Fibroblast of skin of scalp (primary cell): Measurements from ENCODE around the gene MPRIP.

Source experiments
- DNase-seq: peaks from one replicate; pipeline ENCODE4 v3.0.0-alpha.2; 2013

Gene MPRIP

DNA sequence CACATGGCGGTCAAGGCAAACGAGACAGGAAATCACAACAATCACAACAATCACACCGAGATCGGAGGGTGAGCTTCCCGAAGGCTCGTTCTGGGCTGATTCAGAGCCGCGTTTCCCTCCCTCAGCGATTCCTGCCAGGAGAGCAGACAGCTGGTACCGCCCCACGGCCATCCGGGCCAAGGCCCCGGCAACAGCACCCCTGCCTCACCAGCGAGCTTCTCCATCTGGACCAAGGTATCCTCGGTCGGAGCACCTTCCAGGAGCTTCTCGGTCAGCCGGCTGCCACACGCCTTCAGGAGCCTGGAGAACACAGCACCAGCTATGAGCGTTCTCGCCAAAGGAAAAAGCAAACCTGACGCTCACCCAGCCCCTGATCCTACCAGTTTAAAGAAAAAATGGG, 179.1 kb downstream of the MPRIP start:
- no peak for DNase-seq

DNA sequence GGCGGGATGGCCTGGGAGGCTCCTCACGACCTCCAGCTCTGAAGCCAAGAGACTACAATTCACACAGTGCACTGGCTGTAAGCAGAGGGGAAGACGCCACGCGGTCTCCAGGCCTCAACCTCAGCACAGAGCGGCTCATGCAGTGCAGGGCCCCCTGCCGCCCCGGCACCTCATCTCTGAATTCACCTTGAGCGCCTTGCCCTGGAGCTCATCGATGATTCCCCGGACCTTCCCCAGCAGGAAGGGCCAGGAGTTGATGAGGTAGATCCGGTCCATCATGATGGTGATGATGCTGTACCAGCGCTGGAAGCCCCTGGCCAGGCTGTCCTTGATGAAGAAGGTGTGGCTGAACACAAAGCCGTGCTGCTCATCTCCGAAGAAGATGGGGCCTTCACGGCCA, 181.5 kb downstream of the MPRIP start:
- no peak for DNase-seq

DNA sequence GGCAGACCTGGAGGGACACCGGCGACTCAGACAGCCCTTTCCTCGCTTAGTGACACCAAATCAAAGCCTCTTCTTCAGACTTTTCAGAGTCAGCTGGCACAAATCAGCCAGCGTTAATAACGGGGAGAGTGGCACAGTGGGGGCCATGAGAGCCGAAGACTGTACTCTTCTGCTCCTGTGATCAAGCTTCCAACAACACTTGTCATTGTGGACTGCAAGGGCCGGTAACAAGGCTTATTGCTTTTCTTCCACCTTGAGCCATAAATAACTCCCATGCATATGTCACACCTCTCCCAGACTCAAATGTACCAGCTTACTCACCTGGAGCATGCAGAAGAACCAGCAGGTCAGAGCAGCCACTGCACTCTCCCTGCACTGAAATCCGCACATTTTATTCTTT, 181.9 kb downstream of the MPRIP start:
- DNase-seq: no peak

DNA sequence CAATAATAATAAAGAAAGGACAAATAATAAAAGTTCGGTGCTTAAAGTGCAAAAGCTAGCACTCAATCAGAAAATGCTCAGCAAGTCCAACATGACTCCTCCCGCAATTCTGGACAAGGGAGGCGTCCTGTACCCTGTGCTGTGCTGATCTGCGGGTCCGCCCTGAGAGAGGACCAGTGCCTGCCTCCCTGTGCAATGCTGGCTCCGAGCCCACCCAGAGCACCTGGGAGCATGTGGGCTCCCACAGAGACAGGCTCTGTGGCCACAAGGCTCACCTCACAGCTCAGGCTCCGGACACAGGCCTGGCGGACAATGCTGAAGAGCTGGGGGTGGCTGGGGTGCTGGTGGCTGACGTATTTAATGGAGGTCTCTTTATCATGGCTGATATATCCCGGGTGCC, 183.6 kb downstream of the MPRIP start:
- no peak for DNase-seq

DNA sequence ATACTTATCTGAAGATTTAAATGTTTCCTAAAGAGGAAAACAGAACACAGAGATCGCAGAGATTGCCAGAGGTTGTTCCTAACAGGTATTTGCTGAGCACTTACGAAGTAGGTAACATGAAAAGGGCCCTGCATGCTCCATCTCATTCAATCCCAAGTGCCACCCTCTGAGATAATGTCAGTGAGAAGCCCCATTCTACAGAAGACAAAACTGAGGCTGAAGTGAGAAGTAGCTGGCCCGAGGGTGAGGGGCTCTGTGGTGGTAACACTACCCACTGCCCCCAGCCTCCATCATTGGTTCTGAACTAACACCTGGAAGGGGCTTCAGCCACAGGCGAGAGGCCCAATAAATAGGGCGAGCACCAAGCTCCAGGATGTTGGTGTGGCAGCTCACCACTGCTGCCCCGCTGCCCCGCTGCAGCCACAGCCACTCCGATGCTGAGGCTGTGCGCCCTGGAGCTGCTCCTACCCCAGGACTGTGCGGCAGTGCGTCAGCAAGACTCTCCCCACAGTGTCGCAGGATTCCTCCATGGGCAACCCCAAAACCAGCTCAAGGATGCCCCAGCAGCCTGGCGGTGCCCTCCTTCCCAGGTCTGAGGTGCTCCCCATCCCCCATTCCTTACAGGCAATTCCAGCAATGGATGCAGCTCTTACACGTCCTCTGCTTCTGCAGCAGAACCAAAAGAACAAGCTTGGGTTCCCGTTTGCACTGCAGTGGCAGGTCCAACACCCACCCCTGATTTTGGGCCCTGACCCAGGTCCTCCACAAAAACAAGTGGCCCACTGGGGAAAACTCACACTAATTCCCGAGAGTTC, 184.4 kb downstream of the MPRIP start:
- no peak for DNase-seq

DNA sequence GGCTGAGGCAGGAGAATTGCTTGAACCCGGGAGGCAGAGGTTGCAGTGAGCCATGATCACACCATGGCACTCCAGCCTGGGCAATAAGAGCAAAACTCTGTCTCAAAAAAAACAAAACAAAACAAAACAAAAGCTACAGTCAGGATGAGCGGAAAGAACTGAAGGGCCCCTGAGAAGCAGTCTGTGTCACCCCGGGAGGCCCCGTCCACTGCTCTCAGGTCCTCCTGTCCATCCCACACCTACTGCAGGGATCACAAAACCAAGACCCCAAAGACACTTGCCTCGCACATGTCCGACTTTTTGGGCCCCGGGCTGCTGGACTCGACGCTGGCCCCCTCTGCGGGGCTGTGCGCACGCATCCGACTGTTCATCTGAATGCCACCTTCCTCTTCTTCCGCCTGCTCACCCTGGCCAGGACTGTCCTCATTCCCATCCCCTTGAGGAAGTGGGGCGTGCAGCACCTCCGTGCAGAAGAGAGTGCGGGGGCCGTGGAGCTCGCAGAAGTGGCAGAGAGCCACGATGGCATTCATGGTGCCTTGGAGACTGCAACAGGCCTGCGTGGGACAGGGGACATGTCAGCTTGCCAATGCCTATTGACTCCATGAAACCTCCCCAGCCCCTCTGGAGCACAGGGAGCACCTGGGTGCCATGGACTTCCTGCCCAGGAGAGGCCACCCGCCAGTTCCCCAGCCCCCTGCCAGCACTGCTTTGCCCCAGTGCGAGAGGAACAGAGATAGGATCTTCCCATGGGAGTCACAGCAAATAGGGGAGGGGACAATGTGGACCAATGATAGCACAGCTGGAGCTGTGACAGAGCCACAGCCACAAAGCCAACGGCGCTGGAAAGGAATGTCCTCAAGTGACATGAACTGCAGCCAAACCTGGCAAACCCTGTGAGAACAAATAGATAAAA, 185.6 kb downstream of the MPRIP start:
- DNase-seq: no peak

DNA sequence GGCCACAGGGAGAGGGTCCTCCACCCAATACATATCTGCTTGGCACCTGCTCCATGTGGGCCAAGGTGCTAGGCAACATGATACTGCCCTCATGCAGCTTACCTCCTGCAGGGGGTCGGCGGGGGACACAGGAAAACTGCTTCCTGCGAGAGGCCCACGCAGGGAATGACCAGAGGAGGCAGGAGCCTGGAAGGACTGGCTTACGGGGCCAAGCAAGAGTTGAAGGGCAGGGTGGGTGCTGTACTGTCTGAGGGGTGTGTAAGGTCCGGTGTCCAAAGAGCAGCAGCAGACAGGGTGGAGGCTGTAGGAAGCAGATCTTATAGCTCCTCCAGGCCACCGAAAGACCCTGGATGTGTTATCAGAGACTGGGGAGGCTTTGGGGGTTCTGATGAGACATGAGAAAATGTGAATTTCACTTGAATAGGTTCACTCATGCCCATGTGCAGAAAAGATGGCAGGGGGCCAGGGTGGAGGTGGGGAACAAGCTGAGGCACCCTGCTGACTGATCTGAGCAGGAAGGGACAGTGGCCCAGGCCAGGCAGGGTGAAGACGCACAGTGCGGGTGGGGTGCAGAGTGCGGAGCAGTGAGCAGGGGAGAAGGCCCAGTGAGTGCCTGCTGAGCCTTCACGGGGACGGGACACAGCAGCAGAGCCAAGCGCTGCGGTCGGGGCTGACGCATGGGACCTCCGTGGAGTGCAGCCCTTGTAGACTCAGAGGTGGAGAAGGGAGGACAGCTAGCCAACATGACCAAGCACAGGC, 186.4 kb downstream of the MPRIP start:
- DNase-seq: no peak

DNA sequence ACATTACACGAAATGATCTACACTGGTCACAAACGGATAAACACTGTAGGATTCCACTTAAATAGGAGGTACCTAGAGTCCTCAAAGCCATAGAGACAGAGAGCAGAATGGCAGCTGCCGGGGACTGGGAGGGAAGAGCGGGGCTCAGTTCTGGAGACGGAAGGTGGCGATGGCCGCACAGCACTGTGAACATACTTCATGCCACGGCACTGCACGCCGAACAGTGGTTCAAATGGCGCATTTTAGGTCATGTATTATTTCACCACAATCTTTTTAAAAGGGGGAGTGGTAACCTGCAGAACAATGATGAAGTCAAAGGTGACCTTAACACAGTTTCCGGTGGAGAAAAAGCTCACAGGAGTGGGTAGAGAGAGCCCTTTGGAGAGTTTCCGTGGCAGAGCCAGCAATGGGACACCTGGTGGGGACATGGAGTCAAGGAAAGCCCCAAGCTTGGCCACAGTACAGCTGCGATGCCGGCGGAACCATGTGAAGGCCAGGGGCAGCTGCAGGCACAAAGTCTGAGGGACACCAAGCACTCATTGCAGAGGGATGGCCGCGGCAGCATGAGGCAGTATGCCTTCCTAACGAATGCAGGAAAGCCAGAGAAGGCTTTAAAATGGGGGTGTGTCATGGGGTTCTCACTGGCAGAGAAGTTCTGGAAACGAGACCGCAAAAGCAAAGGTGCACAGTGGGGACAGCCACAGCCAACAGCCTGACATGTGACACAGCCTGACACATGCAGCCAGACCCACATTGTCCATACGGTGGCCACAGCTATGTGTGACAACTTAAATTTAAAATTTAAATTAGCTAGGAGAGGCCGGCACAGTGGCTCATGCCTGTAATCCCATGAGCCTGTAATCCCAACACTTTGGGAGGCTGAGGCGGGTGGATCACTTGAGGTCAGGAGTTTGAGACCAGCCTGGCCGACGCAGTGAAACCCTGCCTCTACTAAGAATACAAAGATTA, 187.4 kb downstream of the MPRIP start:
- no peak for DNase-seq

DNA sequence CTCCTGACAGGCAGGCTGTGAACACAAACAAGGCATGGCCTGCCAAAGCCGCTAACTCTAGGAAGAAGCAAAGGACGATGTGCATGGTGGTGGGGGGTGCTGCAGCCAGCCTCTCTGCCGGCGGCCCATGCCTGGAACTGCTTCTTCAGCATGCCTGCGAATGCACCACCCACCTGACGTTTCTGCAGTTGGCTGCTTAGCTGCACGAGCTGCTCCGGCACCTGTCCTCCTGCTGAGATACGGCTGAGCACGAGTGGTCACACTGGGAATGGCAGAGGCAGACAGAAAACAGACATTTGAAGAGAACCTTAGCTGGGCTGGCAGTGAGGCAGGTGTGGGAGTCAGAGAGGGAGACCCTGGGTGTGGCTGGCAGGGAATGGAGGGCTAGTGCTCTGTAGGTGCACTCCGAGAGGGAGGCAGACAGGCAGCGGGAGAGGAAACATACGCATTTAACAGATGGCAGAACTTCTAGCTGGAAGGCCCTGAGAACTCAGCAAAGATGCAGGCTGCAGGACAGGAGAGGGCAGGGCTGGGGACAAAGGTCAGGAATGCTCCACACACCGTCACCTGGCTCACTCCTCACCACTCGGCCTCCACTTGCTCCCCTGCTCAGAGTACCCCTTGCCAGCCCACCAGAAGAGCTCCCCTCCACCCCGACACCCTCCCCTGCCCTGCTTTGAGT, 189.5 kb downstream of the MPRIP start:
- DNase-seq: no peak

DNA sequence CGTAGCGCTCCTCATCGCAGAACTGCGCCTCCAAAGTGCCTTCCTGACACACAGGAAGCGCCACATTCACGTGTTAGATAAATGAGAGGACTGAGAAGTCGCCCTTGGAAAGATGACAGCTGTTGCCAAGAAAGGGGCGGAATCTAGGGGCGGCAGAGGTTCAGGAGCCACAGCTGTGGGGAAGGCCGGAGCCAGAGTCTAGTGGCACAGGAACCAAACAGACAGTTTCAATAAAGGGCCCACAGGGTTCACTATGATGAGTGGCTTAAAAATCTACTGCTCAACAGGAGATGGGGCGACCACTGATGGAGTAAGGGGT, 190.0 kb downstream of the MPRIP start:
- DNase-seq: no peak

DNA sequence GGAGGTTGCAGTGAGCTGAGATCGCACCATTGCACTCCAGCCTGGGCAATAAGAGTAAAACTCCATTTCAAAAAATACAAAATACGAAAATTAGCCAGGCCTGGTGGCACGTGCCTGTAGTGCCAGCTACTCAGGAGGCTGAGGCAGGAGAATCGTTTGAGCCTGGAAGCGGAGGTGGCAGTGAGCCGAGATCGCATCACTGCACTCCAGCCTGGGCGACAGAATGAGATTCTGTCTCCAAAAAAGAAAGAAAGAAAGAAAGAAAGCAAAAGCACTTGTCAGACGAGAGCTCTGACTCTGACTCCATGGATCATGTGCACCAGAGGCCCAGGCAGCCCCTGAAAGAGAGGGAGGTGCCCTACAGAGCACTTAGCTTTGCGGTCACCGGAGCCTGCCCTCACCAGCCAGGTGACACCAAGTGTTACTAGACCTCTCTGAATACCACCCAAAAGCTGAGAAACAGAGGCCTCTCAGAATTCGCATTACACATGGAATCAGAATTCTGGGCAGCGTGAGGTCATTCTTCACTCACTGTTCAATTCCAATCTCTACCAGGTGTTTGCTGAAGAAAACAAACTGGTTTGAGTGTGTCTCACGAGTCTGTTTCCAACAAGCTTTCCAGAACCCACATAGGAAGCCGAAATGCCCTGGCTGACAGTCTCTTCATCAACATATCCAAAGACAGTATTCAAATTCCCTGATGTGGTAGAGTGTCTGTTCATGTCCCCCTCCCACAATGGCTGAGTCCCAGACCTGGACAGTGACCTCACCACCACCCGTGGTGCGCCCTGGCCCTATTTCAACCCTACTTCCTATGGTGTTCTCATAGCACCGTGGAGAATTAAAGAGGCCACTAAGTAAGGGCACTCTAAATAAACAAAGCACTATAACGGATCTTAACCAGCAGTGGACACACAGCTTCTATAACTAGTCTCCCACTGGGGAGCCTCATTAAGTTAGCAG, 193.2 kb downstream of the MPRIP start:
- peak; percentile 8 for DNase-seq

DNA sequence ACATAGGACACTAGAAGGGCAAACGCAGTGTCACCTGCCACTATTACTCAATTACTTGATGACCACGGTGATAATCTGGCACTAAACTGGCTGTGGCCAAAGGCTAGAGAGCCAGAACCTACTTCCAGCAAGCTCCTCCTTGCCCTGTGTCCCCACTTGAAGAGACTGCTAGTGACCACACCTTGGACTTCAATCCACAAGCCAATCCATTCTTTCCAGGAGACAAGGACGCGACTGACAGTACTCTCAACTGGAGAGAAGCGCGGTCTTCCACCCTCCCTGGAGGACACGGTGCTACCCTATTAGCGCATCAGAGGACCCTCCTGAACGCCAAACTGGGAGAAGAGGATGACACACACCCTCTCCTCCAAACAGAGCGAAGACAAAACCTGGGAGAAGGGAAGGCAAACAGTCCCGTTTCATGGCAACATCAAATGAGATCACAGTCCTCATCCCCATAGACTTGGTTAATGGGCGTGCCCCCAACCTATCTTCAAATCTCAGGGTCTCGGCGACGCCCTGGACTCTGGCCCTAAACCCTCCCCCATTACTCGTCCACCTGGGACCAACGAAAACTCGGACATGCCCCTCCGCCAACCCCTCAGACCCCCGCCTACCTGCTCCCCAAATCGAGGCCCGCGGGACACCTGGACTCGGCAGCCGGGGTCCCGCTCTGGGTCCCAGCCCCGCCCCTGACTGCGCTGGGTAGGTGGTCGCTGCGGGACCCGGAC, 194.2 kb downstream of the MPRIP start:
- DNase-seq: peak; percentile 24

DNA sequence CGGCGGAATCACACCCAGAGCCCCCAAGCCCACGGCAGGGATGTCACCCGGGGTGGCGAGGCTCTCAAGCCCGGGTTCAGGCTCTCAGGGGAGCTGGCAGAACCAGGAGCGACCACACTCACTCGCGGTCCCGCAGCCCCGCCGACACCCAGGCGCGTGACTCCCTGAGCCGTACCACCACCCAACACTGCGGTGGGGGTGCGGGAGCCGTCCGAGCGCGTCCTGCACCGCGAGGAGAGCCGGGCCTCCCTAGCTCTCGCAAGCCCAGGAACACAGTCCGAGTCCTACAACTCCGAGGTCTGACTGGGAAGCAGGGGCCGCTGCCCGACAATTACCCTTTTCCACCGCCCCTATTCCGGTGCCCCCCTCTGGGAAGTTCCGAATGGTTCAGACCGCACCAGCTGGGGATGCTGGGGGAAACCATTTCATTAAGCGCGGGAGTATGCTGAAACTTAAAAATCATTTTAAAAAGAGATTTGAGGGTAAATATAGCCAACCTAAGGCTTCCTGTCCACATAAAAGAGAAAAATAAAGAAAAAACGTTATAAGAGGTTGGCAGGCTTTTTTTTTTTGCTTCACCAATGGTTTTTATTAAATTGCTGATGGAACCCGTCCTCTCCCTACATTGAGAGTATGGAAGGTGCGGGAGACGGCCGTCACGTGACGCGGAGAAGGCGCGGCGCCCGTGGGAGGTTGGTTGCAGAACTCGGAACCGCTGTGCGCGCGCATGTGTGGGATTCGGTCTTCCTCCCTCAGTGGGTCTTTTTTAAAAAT, 195.0 kb downstream of the MPRIP start, which contains the start of gene FLCN:
Gene FLCN, minus strand, starts transcription at position 143 of the 774 bp plus-strand sequence. CDS start 9,031 bp downstream, outside the sequence.
- peak; percentile 88 for DNase-seq

DNA sequence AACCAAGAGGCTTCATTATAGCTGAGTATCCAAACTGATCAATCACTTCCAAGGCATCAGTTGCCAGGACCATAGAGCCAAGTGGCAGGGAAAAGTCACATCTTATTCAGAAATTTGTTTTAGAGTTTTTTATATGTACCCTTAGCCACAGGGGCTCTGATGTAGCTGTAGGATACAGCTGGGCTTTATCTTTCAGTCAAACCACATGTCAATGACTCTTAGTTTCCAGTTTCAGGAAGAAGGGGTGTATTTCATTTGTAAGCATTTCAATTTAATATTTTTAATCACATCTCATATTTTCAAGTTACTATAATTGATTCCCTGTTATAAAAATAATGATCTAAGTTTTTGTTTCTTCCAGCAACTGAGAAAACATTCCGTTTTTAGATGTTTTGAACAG, 197.6 kb downstream of the MPRIP start:
- no peak for DNase-seq

DNA sequence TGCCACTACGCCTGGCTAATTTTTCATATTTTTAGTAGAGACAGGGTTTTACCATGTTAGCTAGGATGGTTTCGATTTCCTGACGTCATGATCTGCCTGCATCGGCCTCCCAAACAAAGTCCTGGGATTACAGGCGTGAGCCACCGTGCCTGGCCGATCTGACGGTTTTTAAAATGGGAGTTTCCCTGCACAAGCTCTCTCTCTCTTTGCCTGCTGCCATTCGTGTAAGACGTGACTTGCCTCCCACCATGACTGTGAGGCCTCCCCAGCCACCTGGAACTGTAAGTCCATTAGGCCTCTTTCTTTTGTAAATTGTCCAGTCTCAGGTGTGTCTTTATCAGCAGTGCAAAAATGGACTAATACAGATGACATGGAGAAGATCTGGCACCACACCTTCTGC, 199.4 kb downstream of the MPRIP start:
- no peak for DNase-seq

DNA sequence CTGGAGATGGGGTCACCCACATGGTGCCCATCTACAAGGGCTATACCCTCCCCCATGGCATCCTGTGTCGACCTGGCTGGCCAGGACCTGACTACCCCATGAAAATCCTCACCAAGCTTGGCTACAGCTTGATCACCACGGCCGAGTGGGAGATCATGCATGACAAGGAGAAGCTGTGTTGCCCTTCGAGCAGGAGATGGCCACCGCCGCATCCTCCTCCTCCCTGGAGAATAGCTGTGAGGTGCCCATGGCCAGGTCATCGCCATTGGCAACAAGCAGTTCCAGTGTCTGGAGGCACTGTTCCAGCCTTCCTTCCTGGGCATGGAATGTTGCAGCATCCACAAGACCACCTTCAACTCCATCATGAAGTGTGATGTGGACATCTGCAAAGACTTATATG, 200.0 kb downstream of the MPRIP start:
- DNase-seq: no peak
